NK-92 treated with Interleukin-12 subunit alpha and Interleukin-12 subunit beta, amount 100 ng/mL, for 24 hours (cell line): Measurements from ENCODE around the gene RNF150.
"Not testable (repeated sequence)": the region's sequence is repeated elsewhere in the genome, so short reads cannot be mapped to it uniquely, and the experiment has no call there.

ENCODE experiments used
- DNase-seq: peaks from one replicate; lab custom pipeline; 2025; lab: John Stamatoyannopoulos, UW

Gene RNF150

DNA sequence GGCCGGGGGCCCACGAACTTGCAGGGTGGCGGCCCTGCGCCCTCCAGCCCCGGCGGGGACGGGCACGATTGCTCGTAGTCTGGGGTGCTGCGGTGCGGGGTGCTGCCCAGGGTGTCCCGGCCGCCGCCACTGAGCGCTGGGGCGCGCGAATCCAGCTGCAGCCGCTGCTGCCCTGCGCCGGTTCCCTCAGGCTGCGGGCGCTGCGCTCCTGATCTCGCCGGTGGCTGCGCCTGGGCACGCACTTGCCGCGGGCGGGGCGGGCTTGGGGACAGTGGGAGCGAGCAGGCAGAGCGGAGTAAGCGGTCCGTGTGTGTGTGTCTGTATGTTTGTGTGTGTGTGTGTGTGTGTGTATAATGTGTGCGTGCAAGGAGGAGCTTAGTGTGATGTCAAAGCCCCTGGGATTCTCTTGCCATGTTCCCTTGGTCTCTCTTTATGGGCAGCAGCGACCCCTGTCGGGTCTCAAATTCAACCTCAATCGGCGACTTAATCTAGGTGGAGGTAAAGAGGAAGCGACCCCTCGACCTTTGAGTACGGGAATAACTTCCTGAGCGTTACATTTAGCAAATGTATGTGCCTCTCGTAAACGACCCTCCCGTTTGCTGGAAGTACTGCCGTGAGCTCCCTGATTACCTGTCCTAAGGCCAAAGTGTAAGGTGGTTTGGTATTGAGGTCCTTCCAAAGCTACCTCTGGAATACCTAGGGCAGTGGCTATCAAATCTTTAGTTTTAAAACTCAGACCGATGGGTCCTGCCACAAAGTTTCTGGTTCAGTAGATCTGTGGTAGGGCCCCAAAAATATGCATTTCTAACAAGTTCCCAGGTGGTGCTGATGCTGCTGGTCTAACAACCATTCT, at the start of gene RNF150:
TSS of gene RNF150 (minus strand) at position 324 of the 853 bp plus-strand sequence.
- DNase-seq, result no peak

DNA sequence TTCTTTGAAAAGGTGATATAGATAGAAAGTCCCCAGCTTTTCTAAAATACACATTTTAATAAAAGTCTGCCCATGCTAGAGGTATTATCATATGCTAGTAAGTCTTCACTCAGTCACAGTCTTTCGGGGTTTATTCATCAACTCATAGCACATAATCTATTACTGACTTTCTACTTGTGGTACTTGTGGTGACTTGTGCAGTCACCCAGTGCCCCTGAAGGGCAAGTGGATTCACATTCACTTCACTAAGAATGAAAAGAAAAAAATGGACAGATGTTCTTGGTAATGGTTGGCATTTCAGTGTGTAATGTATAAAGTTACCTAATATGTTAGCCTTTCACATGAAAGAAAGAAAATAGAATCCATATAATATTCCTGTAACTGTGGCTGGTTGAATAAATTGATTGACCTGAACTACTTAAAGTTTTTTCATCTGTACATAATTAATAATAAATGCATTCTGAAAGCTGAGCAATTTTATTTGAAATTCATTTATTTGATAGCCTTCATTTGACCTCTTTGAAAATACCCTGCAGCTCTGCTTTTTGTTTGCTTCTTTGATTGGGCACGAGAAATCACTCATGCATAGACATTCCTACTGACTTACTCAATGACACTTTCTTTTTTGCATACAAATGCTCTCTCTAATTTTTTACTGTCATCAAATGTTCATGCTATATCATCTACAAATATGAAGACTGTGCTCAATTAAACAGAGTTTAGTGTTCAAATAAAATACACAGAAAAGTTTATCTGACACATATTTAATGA, 47.9 kb upstream of the RNF150 start:
- no peak for DNase-seq

GRCh38 chr4:141179474-141180373, 46.5 kb upstream of the RNF150 start:
- no peak for DNase-seq

DNA sequence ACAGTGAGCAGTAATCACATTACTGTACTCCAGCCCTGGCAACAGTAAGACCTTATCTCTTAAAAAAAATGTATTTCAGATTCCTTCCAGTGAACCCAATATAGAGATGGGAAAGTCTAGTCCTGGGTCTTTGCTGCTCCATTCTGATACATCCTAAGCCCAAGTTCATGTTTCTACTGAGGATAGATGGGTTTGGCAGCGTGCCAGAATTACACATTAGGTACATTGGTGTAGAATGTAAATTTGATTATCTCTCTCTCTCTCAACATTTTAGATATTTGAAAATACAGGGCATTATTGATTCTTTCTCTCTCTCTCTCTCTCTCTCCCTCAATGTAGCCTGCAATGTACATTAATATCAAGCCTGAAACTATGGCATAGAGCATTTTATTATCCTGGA, 43.9 kb upstream of the RNF150 start:
- DNase-seq, result no peak

DNA sequence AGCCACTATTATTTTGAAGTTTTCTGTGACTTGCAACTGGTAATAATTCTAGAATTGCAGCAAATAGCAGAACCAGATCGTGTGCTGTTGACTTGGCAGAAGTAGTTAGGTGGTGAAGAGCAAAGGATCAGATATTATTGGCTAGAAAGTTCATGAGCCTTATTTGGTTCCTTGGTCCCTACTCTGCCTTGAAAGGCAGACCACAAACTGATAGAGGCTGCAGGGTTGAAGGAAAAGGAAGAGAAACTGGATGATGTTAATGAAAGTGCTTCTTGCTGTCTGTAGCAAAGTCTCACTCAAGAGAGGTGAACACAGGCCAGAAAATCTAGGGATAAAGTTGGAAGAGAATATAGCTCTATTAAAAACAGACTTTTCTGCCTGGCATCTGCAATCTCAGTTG, 41.2 kb upstream of the RNF150 start:
- DNase-seq, result no peak

- no peak for DNase-seq
Observed at GRCh38 chr4:141170671-141171070, 37.4 kb upstream of the RNF150 start.

GRCh38 chr4:141169391-141169790, 36.1 kb upstream of the RNF150 start:
- DNase-seq, result no peak

- not testable (repeated sequence) for DNase-seq
Observed at GRCh38 chr4:141165001-141165400, 31.7 kb upstream of the RNF150 start.

- DNase-seq, result no peak
Observed at GRCh38 chr4:141159027-141159426, 25.8 kb upstream of the RNF150 start.

DNA sequence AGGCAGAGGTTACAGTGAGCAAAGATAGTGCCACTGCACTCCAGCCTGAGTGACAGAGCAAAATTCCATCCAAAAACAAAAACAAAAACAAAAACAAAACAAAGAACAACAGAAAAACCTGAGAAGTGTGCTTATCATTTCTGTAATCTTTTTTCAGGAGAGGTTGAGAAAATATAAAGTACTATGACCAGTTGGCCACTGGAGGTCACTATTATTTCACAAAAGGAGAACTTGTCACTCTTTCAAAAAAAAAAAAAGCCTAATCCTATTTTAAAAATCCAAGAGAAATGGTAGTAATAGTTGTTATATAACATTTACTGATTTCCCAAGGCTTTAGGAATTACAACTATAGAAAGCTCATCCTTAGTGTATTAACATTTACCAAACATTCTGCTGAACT, 24.9 kb upstream of the RNF150 start:
- DNase-seq, result no peak

- no peak for DNase-seq
Observed at GRCh38 chr4:141155586-141155985, 22.3 kb upstream of the RNF150 start.

DNA sequence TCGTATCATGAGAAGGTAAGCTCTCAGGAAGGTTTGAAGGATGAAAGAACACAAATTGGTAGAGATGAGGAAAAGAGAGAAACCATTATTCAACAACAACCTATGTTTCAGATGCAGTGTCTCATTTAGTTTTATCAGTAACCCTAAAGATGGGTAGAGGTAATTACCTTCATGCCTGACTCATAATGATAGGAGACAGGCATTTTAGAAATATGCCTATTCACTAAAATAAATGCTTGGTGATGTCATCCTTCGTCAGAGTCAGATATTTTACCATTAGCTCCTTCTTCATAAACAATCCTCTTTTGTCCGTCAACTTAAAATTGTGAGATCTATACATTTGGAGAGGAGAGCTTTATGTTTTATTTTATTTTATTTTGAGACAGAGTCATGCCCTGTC, 21.5 kb upstream of the RNF150 start:
- no peak for DNase-seq

DNA sequence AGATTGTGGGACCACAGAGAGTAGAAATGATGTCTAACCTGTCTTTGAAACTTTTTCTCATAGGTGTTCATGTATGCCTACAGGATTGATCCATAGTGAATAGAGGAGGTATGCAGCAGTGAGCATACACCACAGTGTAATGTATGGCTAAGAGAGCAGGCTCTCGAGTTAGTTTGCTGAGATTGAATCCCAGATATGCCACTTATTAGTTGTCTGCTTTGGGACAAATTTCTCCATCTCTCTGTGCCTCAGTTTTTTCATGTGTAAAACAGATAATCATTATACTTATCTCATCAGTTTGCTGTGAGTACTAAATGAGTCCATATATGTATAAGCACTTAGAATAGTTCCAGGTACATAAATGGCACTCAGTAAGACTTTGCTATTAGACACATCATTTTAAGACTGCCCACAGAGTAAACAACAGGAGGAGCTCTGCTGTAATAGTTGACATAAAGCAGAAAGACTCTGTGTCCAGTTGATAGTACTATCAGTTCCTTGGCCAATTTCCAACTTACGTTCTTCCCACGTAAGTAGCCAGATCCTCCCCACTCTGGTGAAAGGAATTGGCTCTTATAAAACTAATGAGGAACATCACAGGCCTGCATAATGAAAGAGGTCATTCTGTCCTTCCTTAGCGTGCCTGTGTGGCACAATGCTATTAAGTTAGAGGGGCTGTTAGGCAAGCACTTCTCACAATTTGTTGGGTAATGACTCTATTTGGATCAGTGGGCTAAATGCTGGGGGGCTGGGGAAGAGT, 20.7 kb upstream of the RNF150 start:
- DNase-seq, result no peak

DNA sequence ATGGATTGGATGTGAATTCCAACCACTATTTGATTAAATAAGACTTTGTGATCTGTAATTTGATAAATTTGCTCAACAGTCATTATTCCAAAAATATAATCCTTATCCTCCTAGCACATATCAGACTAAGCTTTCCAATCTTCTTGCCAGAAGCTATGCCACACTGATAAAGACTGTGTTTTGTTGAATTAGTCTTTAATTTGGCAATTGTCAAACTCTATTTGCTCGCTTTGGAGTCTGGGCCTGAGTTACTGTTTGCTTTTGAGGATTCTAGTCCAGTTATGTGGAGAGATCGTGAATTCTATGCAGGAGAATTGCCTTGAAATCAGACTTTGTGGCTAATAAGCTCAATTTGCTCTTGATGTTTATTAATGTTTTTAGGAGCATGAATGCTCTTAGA, 10.9 kb upstream of the RNF150 start:
- no peak for DNase-seq

DNA sequence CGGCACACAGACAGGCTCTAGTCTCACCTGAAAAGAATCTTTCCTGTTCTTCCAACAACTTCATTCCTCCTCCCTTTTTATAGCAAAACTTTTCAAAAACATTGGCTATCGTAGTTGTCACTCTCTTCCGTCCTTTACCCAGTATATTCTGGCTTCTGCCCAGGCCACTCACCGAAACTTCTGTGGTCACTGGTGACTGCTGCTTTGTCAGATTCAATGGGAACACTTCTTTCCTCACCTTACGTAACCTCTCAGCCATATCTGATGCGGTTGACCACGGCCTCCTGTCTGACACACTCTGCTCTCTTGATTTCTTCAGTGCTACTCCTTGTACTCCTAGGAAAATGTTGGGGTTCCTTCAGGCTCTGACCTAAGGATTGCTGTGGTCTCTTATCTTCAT, 9.2 kb upstream of the RNF150 start:
- peak; percentile 3 for DNase-seq

- no peak for DNase-seq
Observed at GRCh38 chr4:141140391-141141200, 7.3 kb upstream of the RNF150 start.

DNA sequence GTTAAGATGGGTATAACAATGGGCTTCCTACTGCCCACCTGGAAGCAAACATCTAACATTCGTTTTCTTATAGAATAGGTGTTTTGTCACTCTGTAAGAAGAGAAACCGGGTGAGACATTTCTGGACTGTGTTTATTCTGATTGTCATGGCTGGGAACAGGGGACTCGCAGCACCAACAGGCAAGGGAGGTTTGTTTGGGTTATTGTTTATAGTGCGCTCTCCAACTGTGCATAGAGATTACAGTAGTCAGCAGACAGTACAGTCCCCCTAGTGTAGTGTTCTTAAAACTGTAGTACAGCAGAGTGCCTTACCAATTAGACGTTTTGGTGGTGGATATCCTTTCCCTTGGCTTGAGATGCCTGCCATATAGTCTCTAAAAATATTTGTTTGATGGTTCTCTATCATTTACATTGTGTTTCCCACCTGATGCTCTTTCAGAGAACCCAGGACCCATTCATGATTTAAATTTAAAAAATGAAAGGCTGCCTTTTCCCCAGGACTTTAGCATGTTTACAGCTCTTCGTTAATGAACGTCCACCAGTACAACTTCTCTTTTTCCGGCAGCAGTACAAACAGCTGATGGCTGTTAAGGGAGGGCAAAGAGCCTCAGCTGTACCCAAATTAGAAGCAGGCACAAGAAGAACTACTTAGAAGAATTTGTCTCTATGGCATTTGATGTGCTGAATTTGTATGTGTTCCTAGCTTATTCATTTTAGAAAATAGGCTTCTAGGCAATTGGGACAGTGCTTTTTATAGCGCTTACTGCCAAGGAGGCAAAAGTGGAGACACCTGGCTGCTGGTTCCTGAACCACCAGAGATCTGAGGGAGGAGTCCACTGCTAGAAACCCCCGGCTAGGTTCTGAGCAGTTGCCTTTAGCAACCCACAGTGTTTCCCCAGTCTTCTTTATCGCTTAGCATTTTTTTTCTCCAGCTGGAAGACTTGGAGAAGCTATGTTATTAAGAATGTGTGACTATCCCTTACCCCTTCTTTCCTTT, 1.0 kb upstream of the RNF150 start:
- DNase-seq, result no peak

DNA sequence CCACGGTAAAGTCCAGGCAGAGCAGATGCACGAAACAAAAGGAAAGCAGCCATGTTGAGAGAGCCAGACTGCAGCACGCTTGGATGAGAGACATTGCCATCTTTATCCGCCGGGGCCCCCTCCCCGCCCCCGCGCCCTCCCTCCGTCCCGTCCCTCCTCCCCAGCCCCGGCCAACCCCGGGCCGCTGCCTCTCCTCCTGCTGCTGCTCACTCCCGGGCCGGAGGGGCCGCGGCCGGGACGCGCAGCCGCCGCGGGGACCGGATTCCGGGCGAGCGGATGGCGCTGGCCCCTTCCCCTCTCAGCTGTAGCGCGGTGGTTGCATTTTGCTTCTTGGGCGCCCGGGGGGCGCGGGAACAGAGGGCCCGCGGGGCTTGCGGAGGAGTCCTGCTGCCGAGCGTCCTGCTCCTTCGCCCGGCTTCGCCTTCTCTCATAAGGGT, 542 bp downstream of the RNF150 start:
- no peak for DNase-seq

DNA sequence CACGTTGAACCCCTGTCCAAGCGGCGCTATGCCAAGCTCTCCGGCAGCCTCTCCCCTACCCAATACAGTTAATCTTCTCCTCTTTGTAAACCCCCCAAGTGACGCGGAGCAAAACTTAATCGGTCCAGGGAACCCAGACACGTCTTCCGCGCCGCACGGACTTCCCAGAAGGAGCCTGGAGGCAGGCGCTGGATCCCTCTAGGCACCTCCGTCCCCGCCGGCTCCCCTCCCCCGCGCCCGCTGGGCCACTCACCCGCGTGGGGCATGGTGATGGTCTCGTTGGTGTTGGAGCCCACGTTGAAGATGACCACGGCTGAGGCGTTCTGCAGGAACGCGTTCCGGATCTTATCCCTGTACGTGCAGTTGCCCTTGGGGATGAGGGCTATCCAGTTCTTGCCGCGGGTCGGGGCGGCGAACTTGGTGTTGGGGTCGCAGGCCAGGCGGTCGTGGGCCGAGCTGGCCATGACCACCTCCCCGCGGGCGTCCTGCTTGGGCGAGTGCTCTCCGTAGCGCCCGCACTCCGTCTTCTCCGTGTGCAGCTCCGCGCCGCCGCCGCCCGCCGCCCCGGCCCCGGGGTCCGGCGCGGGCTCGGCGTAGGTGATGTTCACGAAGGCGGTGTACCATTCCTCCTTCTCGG, 1.1 kb downstream of the RNF150 start:
- no peak for DNase-seq
